Body of pancreas (tissue), 4 donors: ENCODE results near the gene EXD3. TPM values are rescaled to one million over a fixed set of nuclear protein-coding genes. Genes with fewer than 3 reads are reported as not detected.

Experiments used
- ATAC-seq: fragments of 150-250 bp; one replicate; pipeline ENCODE4 v1.9.1; 2016
- DNase-seq, 4 donors: peaks; one replicate each; pipeline ENCODE4 v3.0.0-alpha.2; 2019
- H3K27ac ChIP-seq, 4 donors: fragments of 200-600 bp; sonication (generic); 1 replicate in 3 of 4; 2 replicates in 1 of 4; pipeline versions ENCODE4 v1.5.1 to v1.6.1; 2016 to 2019; ENCODE audit warnings: mild to moderate bottlenecking in 1 of 4, mixed read lengths in 1 of 4, moderate library complexity in 1 of 4
- H3K27me3 ChIP-seq, 2 donors: fragments of 200-600 bp; sonication (generic); one replicate each; pipeline ENCODE4 v1.6.0; 2016; ENCODE audit warnings: mild to moderate bottlenecking in 1 of 2
- H3K36me3 ChIP-seq, 2 donors: fragments of 200-600 bp; sonication (generic); replicated peaks in 1 of 2; 2 replicates each; pipeline ENCODE4 v1.5.1; 2016; ENCODE audit warnings: low read depth in 2 of 2; ENCODE audit not compliant: insufficient read depth in 1 of 2
- H3K4me1 ChIP-seq: fragments of 200-600 bp; sonication (generic); one replicate; pipeline ENCODE4 v1.6.0; 2016
- H3K4me3 ChIP-seq, 2 donors: fragments of 200-600 bp; sonication (generic); 1 replicate in 1 of 2; 2 replicates in 1 of 2; pipeline ENCODE4 v1.5.1; 2016 to 2019
- H3K9me3 ChIP-seq, 3 donors: fragments of 200-600 bp; sonication (generic); 1 replicate in 2 of 3; 2 replicates in 1 of 3; pipeline ENCODE4 v1.5.1; 2016
- POLR2A ChIP-seq, 3 donors: fragments of 450-650 bp; IDR thresholded peaks; one replicate each; pipeline ENCODE4 v1.6.1; 2016; ENCODE audit warnings: antibody characterized with exemption in 3 of 3, mild to moderate bottlenecking in 2 of 3
- WGBS, 2 donors: methylation state at CpG; one replicate each; pipeline ENCODE4 v1.1.5; 2017; 5-methylcytosine and 5-hydroxymethylcytosine counted together
- intact Hi-C: fragments of 100-400 bp; cut with DNase I; formaldehyde crosslinking; loops from one replicate; pipeline ENCODE4 v1.15.1; 2023
- total RNA-seq, 2 donors: library from RNA; depleted of rRNA; stranded (reverse); fragments of >200 nt; gene quantifications; one replicate each; pipeline ENCODE4 v1.1.0, GENCODE V29; 2016
- TF ChIP-seq, protein P1 (sequence below), 7 experiments: fragments of 450-650 bp in 4 of 7; fragments of 200-600 bp in 3 of 7; sonication (generic) in 3 of 7; IDR thresholded peaks; one replicate each; pipeline ENCODE4 v1.5.1; 2016 to 2019; ENCODE audit warnings: antibody characterized with exemption in 7 of 7

Gene EXD3
- total RNA-seq, 2 donors from 2014 or later, result 23.3 to 34.9 TPM

DNA sequence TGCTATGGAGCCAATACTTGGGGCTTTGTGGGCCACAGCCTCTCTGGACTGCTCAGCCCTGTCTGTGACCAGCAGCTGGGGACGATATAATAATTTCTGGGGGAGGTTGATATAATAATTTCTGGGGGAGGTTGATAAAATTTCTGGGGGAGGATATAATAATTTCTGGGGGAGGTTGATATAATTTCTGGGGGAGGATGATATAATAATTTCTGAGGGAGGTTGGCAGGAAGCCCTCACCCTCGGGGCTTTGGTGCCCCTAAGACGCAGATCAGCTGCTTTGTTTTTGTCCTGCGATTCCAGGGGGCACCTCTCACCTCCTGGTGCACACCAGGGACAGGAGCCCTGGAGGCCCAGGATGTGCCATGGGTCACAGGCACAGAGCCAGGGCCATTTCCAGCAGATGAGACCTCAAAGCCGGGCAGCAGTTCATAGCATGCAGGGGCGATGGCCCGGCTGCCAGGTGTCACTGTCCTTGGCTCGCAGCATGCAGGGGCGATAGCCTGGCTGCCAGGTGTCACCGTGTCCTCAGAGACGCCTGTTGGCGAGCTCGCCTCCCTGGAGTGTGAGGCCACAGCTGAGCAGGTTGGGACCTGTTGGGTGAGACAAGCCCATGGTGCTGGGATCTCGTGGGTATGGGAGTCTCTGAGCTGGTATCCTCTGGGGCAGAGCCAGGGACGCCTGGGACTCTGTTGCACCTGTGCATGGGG is 149.2 kb downstream of the EXD3 start:
- ATAC-seq (no peak), DNase-seq (peak in 1 of 4 donors; percentile 43)
- intact Hi-C loops, result no loop called here
- Histone ChIP-seq H3K36me3 (peaks cover 2 to 7% of the 10 kb centered on the region in 2 donors), H3K27me3 (no peaks in the 10 kb centered on the region), H3K4me3 (no peak overlapping the region), H3K4me1 (peaks cover 48% of the 10 kb centered on the region), H3K9me3 (no peaks in the 10 kb centered on the region), H3K27ac (peak overlapping the region in 2 of 4 donors; percentile 28 to 58)
- 39 to 92% methylated on average over 4 to 15 of the region's 15 CpGs for WGBS, 2 donors
- TF ChIP-seq POLR2A (IDR thresholded peaks at IDR 0.05), result no peak
- TF ChIP-seq, protein P1, sequence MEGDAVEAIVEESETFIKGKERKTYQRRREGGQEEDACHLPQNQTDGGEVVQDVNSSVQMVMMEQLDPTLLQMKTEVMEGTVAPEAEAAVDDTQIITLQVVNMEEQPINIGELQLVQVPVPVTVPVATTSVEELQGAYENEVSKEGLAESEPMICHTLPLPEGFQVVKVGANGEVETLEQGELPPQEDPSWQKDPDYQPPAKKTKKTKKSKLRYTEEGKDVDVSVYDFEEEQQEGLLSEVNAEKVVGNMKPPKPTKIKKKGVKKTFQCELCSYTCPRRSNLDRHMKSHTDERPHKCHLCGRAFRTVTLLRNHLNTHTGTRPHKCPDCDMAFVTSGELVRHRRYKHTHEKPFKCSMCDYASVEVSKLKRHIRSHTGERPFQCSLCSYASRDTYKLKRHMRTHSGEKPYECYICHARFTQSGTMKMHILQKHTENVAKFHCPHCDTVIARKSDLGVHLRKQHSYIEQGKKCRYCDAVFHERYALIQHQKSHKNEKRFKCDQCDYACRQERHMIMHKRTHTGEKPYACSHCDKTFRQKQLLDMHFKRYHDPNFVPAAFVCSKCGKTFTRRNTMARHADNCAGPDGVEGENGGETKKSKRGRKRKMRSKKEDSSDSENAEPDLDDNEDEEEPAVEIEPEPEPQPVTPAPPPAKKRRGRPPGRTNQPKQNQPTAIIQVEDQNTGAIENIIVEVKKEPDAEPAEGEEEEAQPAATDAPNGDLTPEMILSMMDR (IDR thresholded peaks at IDR 0.05), result no peak

- WGBS, 2 donors, result 56 to 61% methylated on average over 10 to 13 of the region's 13 CpGs
- no peaks in the 10 kb centered on the region for H3K27me3 ChIP-seq
- ATAC-seq, result no peak
- intact Hi-C loops, result no loop called here
- H3K27ac ChIP-seq, result no peak overlapping the region
- peaks cover 2 to 7% of the 10 kb centered on the region in 2 donors for H3K36me3 ChIP-seq
- peaks cover 55% of the 10 kb centered on the region for H3K4me1 ChIP-seq
- H3K9me3 ChIP-seq, result no peaks in the 10 kb centered on the region
- TF ChIP-seq POLR2A (IDR thresholded peaks at IDR 0.05), result no peak
- TF ChIP-seq, protein P1 (IDR thresholded peaks at IDR 0.05), result no peak
- no peak overlapping the region for H3K4me3 ChIP-seq
- peak in 1 of 4 donors; percentile 20 for DNase-seq
Observed at GRCh38 chr9:137273095-137273490, 149.9 kb downstream of the EXD3 start.

DNA sequence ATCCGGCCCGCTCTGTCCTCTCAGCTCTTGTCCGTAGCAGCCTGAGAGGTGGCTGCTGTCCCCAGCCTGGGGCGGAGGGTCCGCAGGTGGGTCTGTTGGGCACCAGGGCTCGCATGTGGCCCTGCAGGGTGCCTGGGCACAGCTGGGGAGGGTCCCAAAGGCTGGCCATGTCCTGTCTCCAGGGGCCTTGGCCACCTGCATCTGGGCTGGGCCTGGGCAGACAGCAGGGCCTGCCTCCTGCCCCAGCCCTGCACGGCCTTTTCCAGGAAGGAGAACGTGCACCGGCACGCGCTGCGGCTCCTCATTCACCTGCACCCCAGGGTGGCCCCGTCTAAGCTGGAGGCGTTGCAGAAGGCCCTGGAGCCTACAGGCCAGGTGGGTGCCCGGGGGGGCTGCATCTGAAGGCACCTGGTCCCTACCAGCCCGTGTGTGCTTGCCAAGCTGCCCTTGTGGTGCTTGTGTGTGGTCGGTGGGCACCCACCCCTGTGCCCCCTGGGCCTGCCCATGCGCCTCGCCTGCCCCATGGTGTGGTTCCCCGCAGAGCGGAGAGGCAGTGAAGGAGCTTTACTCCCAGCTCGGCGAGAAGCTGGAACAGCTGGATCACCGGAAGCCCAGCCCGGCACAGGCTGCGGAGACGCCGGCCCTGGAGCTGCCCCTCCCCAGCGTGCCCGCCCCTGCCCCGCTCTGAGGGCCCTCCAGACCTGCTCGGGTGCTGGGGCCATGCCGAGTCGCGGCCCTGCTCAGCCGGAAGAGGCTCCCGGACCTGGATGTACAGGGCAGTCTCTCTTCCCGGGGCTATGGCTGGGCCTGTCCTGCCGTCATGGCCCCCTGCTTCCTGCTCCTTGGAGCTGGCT is 150.5 kb downstream of the EXD3 start:
- peak in 1 of 4 donors; percentile 14 for DNase-seq
- peaks cover 2 to 7% of the 10 kb centered on the region in 2 donors for H3K36me3 ChIP-seq
- H3K4me1 ChIP-seq, result peaks cover 60% of the 10 kb centered on the region
- TF ChIP-seq, protein P1 (IDR thresholded peaks at IDR 0.05), result no peak
- no peak for TF ChIP-seq POLR2A (IDR thresholded peaks at IDR 0.05)
- H3K27me3 ChIP-seq, result no peaks in the 10 kb centered on the region
- H3K4me3 ChIP-seq, result no peak overlapping the region
- intact Hi-C loops, result no loop called here
- no peaks in the 10 kb centered on the region for H3K9me3 ChIP-seq
- 91 to 99% methylated on average over 14 to 31 of the region's 39 CpGs for WGBS, 2 donors
- no peak for ATAC-seq
- H3K27ac ChIP-seq, result no peak overlapping the region

DNA sequence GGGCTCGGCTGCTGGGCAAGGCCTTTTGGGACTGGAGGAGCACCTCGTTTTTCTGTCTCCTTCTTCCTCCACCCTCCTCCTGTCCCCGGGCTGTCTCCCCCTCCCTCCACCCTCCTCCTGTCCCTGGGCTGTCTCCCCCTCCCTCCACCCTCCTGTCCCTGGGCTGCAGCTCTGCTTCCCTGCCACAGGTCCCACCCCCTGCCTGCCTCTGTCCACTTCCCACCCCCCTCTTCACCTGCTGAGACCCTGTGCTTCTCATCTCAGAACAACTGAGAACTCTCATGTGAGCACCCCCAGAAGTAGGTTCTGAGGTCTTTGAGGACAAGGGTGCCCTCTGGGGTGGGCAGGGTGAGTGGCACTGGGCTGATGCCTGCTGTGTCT is 151.3 kb downstream of the EXD3 start:
- intact Hi-C loops, result no loop called here
- 49 to 55% methylated on average over 3 of the region's 3 CpGs for WGBS, 2 donors
- DNase-seq, result no peak
- Histone ChIP-seq H3K36me3 (peaks cover 2 to 7% of the 10 kb centered on the region in 2 donors), H3K9me3 (no peaks in the 10 kb centered on the region), H3K27ac (no peak overlapping the region), H3K27me3 (no peaks in the 10 kb centered on the region), H3K4me3 (no peak overlapping the region), H3K4me1 (peaks cover 53% of the 10 kb centered on the region)
- ATAC-seq, result no peak
- TF ChIP-seq, protein P1 (IDR thresholded peaks at IDR 0.05), result no peak
- TF ChIP-seq POLR2A (IDR thresholded peaks at IDR 0.05), result no peak
